Activated naive CD4-positive, alpha-beta T cell treated with anti-CD3 and anti-CD28 coated beads, Interleukin-2, amount 10 ng/mL, durations not matched to agents 7 days and 5 days (primary cell): Measurements from ENCODE around the gene PPP1R3E.
"Not testable (repeated sequence)": the region's sequence is repeated elsewhere in the genome, so short reads cannot be mapped to it uniquely, and the experiment has no call there.

Experiments used
- CTCF ChIA-PET: fragments of 350-600 bp; sonication (Branson Sonifier 250); formaldehyde crosslinking; loops from one replicate; lab custom pipeline; 2021; ENCODE audit warnings: antibody characterized with exemption; lab: Charles Lee
- DNase-seq: peaks from one replicate; pipeline ENCODE4 v3.0.0-alpha.2; 2020
- H3K27ac Mint-ChIP-seq: one replicate; pipeline ENCODE4 v1.8.0; 2021; ENCODE audit warnings: mild to moderate bottlenecking, moderate library complexity, mixed read lengths
- H3K27me3 Mint-ChIP-seq: one replicate; pipeline ENCODE4 v1.8.0; 2021; ENCODE audit warnings: mild to moderate bottlenecking, mixed read lengths
- H3K36me3 Mint-ChIP-seq: one replicate; pipeline ENCODE4 v1.8.0; 2021; ENCODE audit warnings: mixed read lengths
- H3K4me1 Mint-ChIP-seq: one replicate; pipeline ENCODE4 v1.8.0; 2021; ENCODE audit warnings: mixed read lengths
- H3K4me3 Mint-ChIP-seq: one replicate; pipeline ENCODE4 v1.8.0; 2021; ENCODE audit warnings: mild to moderate bottlenecking, moderate library complexity, mixed read lengths
- H3K9me3 Mint-ChIP-seq: one replicate; pipeline ENCODE4 v1.8.0; 2021; ENCODE audit warnings: mixed read lengths

The PPP1R3E gene

DNA sequence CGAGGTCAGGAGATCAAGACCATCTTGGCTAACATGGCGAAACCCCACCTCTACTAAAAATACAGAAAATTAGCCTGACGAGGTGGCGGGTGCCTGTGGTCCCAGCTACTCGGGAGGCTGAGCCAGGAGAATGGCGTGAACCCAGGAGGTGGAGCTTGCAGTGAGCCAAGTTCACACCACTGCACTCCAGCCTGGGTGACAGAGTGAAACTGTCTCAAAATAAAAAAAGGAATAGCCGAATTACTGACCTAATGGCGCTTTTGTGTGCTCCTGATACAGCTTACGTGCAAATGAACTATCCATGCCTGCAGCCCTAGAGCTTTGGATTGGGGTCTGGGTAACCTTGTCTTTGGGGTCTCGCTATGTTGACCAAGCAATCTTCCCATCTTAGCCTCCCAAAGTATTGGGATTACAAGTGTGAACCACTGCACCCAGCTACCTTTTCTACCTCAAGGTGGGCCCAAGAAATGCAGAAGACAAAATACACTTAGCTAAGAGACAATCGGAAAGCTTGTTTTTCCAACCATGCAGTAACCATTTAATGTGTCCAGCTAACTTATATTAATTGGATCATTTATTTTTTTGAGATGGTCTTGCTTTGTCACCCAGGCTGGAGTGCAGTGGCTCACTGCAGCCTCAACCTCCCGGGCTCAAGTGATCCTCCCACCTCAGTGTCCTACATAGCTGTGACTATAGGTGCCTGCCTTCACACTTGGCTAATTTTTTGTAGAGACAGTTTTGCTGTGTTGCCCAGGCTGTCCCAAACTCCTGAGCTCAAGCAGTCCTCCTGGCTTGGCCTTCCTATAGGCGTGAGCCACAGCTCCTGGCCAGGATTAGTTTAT is 24.1 kb upstream of the PPP1R3E start:
- Mint-ChIP-seq H3K4me3 (no peak overlapping the region), H3K4me1 (peaks cover 16% of the 10 kb centered on the region), H3K27me3 (no peaks in the 10 kb centered on the region), H3K27ac (no peak overlapping the region), H3K9me3 (no peaks in the 10 kb centered on the region), H3K36me3 (peaks cover 36% of the 10 kb centered on the region)
- no peak for DNase-seq
- CTCF ChIA-PET = interaction anchor here (1.1 to 2.7 kb wide), 12 partner anchors 26 to 206 kb away, joined by 3 to 33 read pairs (median 4); partner anchors contain the start of gene SLC22A17

DNA sequence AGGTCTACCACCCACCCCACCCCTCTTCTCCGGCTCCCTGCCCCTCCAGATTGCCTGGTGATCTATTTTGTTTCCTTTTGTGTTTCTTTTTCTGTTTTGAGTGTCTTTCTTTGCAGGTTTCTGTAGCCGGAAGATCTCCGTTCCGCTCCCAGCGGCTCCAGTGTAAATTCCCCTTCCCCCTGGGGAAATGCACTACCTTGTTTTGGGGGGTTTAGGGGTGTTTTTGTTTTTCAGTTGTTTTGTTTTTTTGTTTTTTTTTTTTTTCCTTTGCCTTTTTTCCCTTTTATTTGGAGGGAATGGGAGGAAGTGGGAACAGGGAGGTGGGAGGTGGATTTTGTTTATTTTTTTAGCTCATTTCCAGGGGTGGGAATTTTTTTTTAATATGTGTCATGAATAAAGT is 23.1 kb upstream of the PPP1R3E start:
- Mint-ChIP-seq H3K4me1 (peaks cover 16% of the 10 kb centered on the region), H3K36me3 (peaks cover 36% of the 10 kb centered on the region)
- H3K9me3 Mint-ChIP-seq, H3K27ac Mint-ChIP-seq, H3K4me3 Mint-ChIP-seq, H3K27me3 Mint-ChIP-seq, DNase-seq: not testable (repeated sequence)
- CTCF ChIA-PET = interaction anchor here (1.4 to 2.7 kb wide), 4 partner anchors 37 to 57 kb away, joined by 4 to 33 read pairs (median 5); no protein-coding TSS in a partner anchor

- Mint-ChIP-seq H3K4me3 (no peak overlapping the region), H3K36me3 (peaks cover 36% of the 10 kb centered on the region), H3K27ac (no peak overlapping the region), H3K4me1 (peaks cover 24% of the 10 kb centered on the region), H3K27me3 (no peaks in the 10 kb centered on the region), H3K9me3 (no peaks in the 10 kb centered on the region)
- no peak for DNase-seq
- CTCF ChIA-PET = interaction anchor here (3.9 kb wide), 1 partner anchor 54 kb away, joined by 15 read pairs; no protein-coding TSS in a partner anchor
Observed at GRCh38 chr14:23324993-23325392, 22.3 kb upstream of the PPP1R3E start.

GRCh38 chr14:23324455-23324846 is 21.8 kb upstream of the PPP1R3E start:
- Mint-ChIP-seq H3K27me3 (no peaks in the 10 kb centered on the region), H3K9me3 (peaks cover 2% of the 10 kb centered on the region), H3K4me3 (no peak overlapping the region), H3K27ac (no peak overlapping the region), H3K36me3 (peaks cover 39% of the 10 kb centered on the region), H3K4me1 (peaks cover 29% of the 10 kb centered on the region)
- no peak for DNase-seq
- CTCF ChIA-PET = interaction anchor here (3.9 kb wide), 1 partner anchor 55 kb away, joined by 15 read pairs; no protein-coding TSS in a partner anchor

- no peak overlapping the region for H3K27ac Mint-ChIP-seq
- no peak for DNase-seq
- peaks cover 29% of the 10 kb centered on the region for H3K4me1 Mint-ChIP-seq
- H3K36me3 Mint-ChIP-seq = peaks cover 39% of the 10 kb centered on the region
- H3K27me3 Mint-ChIP-seq = no peaks in the 10 kb centered on the region
- H3K4me3 Mint-ChIP-seq = no peak overlapping the region
- peaks cover 2% of the 10 kb centered on the region for H3K9me3 Mint-ChIP-seq
- CTCF ChIA-PET = interaction anchor here (3.9 kb wide), 1 partner anchor 55 kb away, joined by 15 read pairs; no protein-coding TSS in a partner anchor
Observed at GRCh38 chr14:23323838-23324454, 21.3 kb upstream of the PPP1R3E start.

GRCh38 chr14:23322568-23323517 is 20.2 kb upstream of the PPP1R3E start:
- H3K4me3 Mint-ChIP-seq = peak overlapping the region; percentile 89
- H3K27me3 Mint-ChIP-seq = no peaks in the 10 kb centered on the region
- CTCF ChIA-PET = interaction anchor here (1.1 to 3.9 kb wide), 8 partner anchors 21 to 237 kb away, joined by 3 to 32 read pairs (median 4); partner anchors contain the start of genes CMTM5, HOMEZ and PPP1R3E
- peaks cover 2% of the 10 kb centered on the region for H3K9me3 Mint-ChIP-seq
- H3K27ac Mint-ChIP-seq = peak overlapping the region; percentile 93
- H3K36me3 Mint-ChIP-seq = peaks cover 39% of the 10 kb centered on the region
- H3K4me1 Mint-ChIP-seq = peaks cover 29% of the 10 kb centered on the region
- DNase-seq = no peak

- Mint-ChIP-seq H3K4me3 (peak overlapping the region; percentile 90), H3K4me1 (peaks cover 29% of the 10 kb centered on the region), H3K27ac (peak overlapping the region; percentile 93), H3K36me3 (peaks cover 39% of the 10 kb centered on the region), H3K9me3 (peaks cover 2% of the 10 kb centered on the region), H3K27me3 (peaks cover 4% of the 10 kb centered on the region)
- DNase-seq = peak; percentile 68
- CTCF ChIA-PET = interaction anchor here (1.1 to 3.9 kb wide), 12 partner anchors 15 to 238 kb away, joined by 3 to 32 read pairs (median 5); partner anchors contain the start of genes BCL2L2, CMTM5, HOMEZ and PPP1R3E
Observed at GRCh38 chr14:23321572-23322547, 19.2 kb upstream of the PPP1R3E start.

- Mint-ChIP-seq H3K36me3 (peaks cover 36% of the 10 kb centered on the region), H3K27ac (peak within 1 kb of the TSS; percentile 97), H3K27me3 (peaks cover 9% of the 10 kb centered on the region), H3K4me3 (peak within 1 kb of the TSS; percentile 90), H3K9me3 (peaks cover 2% of the 10 kb centered on the region), H3K4me1 (peaks cover 29% of the 10 kb centered on the region)
- CTCF ChIA-PET = interaction anchor here (0.9 to 3.9 kb wide), 15 partner anchors 10 to 239 kb away, joined by 3 to 32 read pairs (median 4); partner anchors contain the start of genes BCL2L2, CMTM5, HOMEZ and PPP1R3E
- DNase-seq = peak; percentile 99
Observed at GRCh38 chr14:23320584-23321571, 18.2 kb upstream of the PPP1R3E start, which contains the start of gene PABPN1. PABPN1 (plus strand) TSS chr14:23321457; CDS start chr14:23321470, 13 bp downstream.

- no peak for DNase-seq
- Mint-ChIP-seq H3K4me1 (peaks cover 29% of the 10 kb centered on the region), H3K9me3 (peaks cover 2% of the 10 kb centered on the region), H3K27ac (peak overlapping the region; percentile 97), H3K4me3 (peak overlapping the region; percentile 90), H3K27me3 (peaks cover 13% of the 10 kb centered on the region), H3K36me3 (peaks cover 30% of the 10 kb centered on the region)
- CTCF ChIA-PET = interaction anchor here (0.9 to 3.6 kb wide), 8 partner anchors 9 to 60 kb away, joined by 3 to 32 read pairs (median 4); partner anchors contain the start of genes BCL2L2 and PPP1R3E
Observed at GRCh38 chr14:23319746-23320583, 17.3 kb upstream of the PPP1R3E start.

GRCh38 chr14:23316300-23316699 is 13.6 kb upstream of the PPP1R3E start:
- CTCF ChIA-PET = interaction anchor here (1.3 kb wide), 1 partner anchor 9 kb away, joined by 5 read pairs; the partner anchor contains the start of gene BCL2L2
- DNase-seq = no peak
- Mint-ChIP-seq H3K4me3 (no peak overlapping the region), H3K27ac (no peak overlapping the region), H3K36me3 (peaks cover 3% of the 10 kb centered on the region), H3K4me1 (peaks cover 13% of the 10 kb centered on the region), H3K9me3 (peaks cover 2% of the 10 kb centered on the region), H3K27me3 (peaks cover 21% of the 10 kb centered on the region)
